Activated CD4-positive, alpha-beta T cell treated with anti-CD3 and anti-CD28 coated beads for 36 hours (primary cell): ENCODE results near the gene OR4F17. TPM values are rescaled to one million over a fixed set of nuclear protein-coding genes. Genes with fewer than 3 reads are reported as not detected.
"Not testable (repeated sequence)": the region's sequence is repeated elsewhere in the genome, so short reads cannot be mapped to it uniquely, and the experiment has no call there.

Experiments
- ATAC-seq: fragments of 200-7000 bp; cut with Tn5 transposase; one replicate; pipeline ENCODE4 v1.10.0; 2021; ENCODE audit warnings: mild to moderate bottlenecking, moderate library complexity
- CTCF ChIA-PET: fragments of 350-600 bp; sonication (Branson Sonifier 250); formaldehyde crosslinking; loops from one replicate; lab custom pipeline; 2021; ENCODE audit warnings: antibody characterized with exemption; lab: Charles Lee
- POLR2A ChIA-PET: fragments of 350-600 bp; sonication (Branson Sonifier 250); formaldehyde crosslinking; loops from one replicate; lab custom pipeline; 2021; ENCODE audit warnings: antibody characterized with exemption, inconsistent platforms; lab: Charles Lee
- DNase-seq: peaks from one replicate; pipeline ENCODE4 v3.0.0-alpha.2; 2020
- H3K27ac Mint-ChIP-seq: one replicate; pipeline ENCODE4 v1.8.0; 2021; ENCODE audit warnings: mixed read lengths
- H3K27me3 Mint-ChIP-seq: one replicate; pipeline ENCODE4 v1.8.0; 2021; ENCODE audit warnings: mixed read lengths
- H3K36me3 Mint-ChIP-seq: one replicate; pipeline ENCODE4 v1.8.0; 2021; ENCODE audit warnings: low read depth, mixed read lengths
- H3K4me1 Mint-ChIP-seq: one replicate; pipeline ENCODE4 v1.8.0; 2021; ENCODE audit warnings: mixed read lengths
- H3K4me3 Mint-ChIP-seq: one replicate; pipeline ENCODE4 v1.8.0; 2021; ENCODE audit warnings: mild to moderate bottlenecking, moderate library complexity, mixed read lengths
- H3K9me3 Mint-ChIP-seq: one replicate; pipeline ENCODE4 v1.8.0; 2021; ENCODE audit warnings: low read depth, mixed read lengths
- intact Hi-C, 2 experiments: fragments of 100-400 bp; cut with DNase I in 1 of 2; cut with micrococcal nuclease in 1 of 2; formaldehyde crosslinking; loops; one replicate each; pipeline versions ENCODE4 v1.14.2 to v1.15.1; 2022 to 2024; cut with DNase I, micrococcal nuclease
- total RNA-seq, 2 experiments: library from RNA; stranded (reverse); gene quantifications; one replicate each; pipeline ENCODE4 v1.2.3, GENCODE V29; 2021

Gene OR4F17, protein sequence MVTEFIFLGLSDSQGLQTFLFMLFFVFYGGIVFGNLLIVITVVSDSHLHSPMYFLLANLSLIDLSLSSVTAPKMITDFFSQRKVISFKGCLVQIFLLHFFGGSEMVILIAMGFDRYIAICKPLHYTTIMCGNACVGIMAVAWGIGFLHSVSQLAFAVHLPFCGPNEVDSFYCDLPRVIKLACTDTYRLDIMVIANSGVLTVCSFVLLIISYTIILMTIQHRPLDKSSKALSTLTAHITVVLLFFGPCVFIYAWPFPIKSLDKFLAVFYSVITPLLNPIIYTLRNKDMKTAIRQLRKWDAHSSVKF
- total RNA-seq: not detected

DNA sequence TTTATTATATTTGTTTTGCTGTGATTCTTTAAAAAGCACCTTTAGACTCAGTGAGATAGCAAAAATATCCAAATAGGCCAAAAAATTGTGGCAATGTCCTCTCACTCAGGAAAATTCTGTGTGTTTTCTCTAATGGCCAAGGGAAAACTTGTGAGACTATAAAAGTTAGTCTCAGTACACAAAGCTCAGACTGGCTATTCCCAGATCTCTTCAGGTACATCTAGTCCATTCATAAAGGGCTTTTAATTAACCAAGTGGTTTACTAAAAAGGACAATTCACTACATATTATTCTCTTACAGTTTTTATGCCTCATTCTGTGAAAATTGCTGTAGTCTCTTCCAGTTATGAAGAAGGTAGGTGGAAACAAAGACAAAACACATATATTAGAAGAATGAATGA, at the start of gene OR4F17:
OR4F17 (plus strand) TSS at position 301 of the 400 bp plus-strand sequence. CDS start 3,575 bp downstream, outside the sequence.
- H3K4me3 Mint-ChIP-seq, CTCF ChIA-PET, DNase-seq, H3K4me1 Mint-ChIP-seq, ATAC-seq, H3K9me3 Mint-ChIP-seq, intact Hi-C loops, POLR2A ChIA-PET, H3K27me3 Mint-ChIP-seq, H3K36me3 Mint-ChIP-seq, H3K27ac Mint-ChIP-seq: not testable (repeated sequence)

DNA sequence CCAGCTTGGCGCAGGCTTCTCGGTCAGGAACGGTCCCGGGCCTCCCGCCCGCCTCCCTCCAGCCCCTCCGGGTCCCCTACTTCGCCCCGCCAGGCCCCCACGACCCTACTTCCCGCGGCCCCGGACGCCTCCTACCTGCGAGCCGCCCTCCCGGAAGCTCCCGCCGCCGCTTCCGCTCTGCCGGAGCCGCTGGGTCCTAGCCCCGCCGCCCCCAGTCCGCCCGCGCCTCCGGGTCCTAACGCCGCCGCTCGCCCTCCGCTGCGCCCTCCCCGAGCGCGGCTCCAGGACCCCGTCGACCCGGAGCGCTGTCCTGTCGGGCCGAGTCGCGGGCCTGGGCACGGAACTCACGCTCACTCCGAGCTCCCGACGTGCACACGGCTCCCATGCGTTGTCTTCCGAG, 36.1 kb upstream of the OR4F17 start:
- H3K4me1 Mint-ChIP-seq, ATAC-seq, CTCF ChIA-PET, H3K27ac Mint-ChIP-seq, H3K4me3 Mint-ChIP-seq, H3K9me3 Mint-ChIP-seq, intact Hi-C loops, H3K36me3 Mint-ChIP-seq, H3K27me3 Mint-ChIP-seq, POLR2A ChIA-PET: not testable (repeated sequence)
- peak; percentile 64 for DNase-seq

DNA sequence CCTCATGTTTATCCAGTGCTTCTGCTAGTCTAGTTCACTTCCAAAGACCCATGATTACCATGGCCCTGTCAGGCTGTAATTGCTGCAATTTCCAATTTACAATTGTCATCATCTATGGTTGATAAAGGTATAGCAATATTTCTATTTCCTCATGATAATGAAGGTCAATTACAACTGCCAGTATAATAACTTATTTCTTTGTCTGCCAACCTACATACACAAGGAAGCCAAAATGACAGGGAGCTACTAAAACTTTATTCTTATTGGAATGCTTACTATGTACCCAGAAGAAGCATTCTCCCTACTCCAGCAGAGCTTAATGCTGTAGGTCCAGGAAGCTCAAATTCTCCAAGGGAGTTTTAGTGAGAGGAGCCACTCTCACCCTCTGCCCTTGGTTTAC, 24.0 kb upstream of the OR4F17 start:
- intact Hi-C loops, DNase-seq, H3K4me1 Mint-ChIP-seq, H3K9me3 Mint-ChIP-seq, H3K36me3 Mint-ChIP-seq, POLR2A ChIA-PET, ATAC-seq, H3K4me3 Mint-ChIP-seq, CTCF ChIA-PET, H3K27me3 Mint-ChIP-seq, H3K27ac Mint-ChIP-seq: not testable (repeated sequence)

DNA sequence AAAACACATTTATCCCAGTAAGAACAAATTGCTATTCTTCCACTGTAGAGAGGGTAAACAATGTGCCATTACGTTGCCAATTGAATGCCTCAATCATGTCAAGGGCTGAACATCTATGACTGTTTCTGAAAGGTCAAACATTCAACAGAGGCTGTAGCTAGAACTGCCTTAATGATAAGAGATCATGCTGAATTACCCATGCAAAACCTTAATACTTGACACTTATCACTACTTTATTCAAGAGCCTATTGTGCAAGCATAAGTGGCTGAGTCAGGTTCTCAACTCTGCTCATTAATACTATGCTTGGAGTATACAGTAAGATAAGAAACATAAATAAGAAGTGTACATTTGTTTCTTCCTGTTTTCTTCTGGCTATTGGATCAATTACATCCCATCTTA, 23.3 kb upstream of the OR4F17 start:
- H3K4me1 Mint-ChIP-seq, CTCF ChIA-PET, DNase-seq, H3K27me3 Mint-ChIP-seq, ATAC-seq, H3K27ac Mint-ChIP-seq, H3K4me3 Mint-ChIP-seq, H3K36me3 Mint-ChIP-seq, POLR2A ChIA-PET, intact Hi-C loops, H3K9me3 Mint-ChIP-seq: not testable (repeated sequence)

DNA sequence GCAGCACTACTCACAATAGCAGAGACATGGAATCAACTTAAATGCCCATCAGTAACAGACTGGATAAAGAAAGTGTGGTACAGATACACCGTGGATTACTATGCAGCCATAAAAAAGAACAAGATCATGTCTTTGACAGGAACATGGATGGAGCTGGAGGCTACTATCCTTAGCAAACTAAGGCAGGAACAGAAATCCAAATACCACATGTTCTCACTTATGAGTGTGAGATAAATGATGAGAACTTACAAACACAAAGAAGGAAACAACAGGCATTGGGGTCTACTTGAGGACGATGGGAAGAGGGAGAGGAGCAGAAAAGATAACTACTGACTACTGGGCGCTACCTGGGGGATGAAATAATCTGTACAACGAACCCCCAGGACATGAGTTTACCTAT, 16.2 kb upstream of the OR4F17 start:
- ATAC-seq, H3K27me3 Mint-ChIP-seq, POLR2A ChIA-PET, DNase-seq, H3K4me1 Mint-ChIP-seq, CTCF ChIA-PET, H3K27ac Mint-ChIP-seq, H3K36me3 Mint-ChIP-seq, H3K4me3 Mint-ChIP-seq, intact Hi-C loops, H3K9me3 Mint-ChIP-seq: not testable (repeated sequence)

DNA sequence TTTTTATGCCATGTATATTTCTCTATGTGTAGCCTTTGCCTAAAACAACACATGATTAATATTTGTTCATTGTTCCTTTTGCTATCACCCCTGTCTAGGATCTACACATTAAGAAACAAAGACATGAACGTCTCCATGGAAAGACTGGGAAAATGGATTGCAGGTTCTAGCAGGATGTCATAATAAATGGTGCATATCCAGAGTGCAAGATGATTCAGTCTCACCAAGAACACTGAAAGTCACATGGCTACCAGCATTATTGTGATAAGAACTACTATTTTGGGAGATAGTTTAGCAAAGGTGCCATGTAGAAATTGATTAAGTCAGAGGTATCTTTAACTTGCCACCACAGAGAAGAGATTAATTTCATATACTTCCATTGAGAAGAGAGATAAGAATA, 12.1 kb upstream of the OR4F17 start:
- CTCF ChIA-PET, ATAC-seq, DNase-seq, intact Hi-C loops, H3K36me3 Mint-ChIP-seq, H3K4me3 Mint-ChIP-seq, H3K27me3 Mint-ChIP-seq, POLR2A ChIA-PET, H3K9me3 Mint-ChIP-seq, H3K27ac Mint-ChIP-seq, H3K4me1 Mint-ChIP-seq: not testable (repeated sequence)

DNA sequence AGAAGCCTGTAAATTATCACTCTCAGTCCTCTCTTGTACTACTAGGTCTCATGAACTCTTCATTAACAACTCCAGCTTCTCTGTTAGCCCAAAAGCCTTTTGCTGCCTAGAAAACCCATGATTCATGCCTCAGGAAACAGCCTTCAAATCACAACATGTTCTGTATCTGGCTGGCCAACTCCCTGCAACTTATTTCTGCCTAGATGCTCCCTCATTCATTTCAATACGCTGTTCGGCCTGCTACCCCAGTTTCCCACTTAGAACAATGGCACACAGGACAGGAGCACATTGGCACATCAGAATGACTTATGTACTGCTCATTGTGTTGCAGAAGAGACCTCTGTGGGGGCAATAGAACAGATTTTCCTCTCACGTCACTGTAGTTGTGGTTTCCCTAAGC, 9.3 kb upstream of the OR4F17 start:
- H3K36me3 Mint-ChIP-seq, ATAC-seq, H3K4me1 Mint-ChIP-seq, DNase-seq, POLR2A ChIA-PET, H3K27me3 Mint-ChIP-seq, H3K27ac Mint-ChIP-seq, CTCF ChIA-PET, H3K9me3 Mint-ChIP-seq, H3K4me3 Mint-ChIP-seq, intact Hi-C loops: not testable (repeated sequence)

DNA sequence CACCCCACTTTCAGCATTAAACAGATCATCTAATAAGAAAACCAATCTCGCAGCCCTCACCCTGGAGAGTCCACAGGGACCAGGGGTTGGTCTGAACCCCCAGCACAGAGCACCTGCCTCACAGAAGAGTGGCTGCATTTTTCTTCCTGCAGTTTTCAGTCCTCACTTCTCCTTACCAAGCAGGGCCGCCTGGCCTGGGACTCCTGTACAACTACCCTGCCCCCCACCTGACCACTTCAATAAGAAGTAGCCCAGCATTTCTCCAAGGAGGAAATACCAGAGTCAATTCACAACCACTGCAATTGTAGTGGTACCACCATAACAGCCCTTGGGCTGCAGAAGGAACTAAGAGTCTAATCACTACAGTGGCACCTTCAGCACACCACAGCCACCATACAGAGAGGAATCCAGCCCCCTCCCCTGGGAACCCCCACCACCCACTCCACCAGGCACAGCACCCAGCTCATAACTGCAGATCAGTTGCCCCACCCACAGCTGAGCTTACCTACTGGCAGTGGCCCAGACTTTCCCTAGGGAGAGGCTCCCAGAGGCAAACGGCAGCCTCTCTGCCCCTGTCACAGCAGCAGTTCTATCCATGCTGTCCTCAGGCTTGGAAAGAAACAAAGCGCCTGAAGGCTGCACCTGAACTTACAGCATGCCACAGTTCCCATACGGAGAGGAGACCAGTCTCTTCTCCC, 13.7 kb downstream of the OR4F17 start:
- H3K4me1 Mint-ChIP-seq, POLR2A ChIA-PET, H3K27ac Mint-ChIP-seq, H3K27me3 Mint-ChIP-seq, H3K9me3 Mint-ChIP-seq, intact Hi-C loops, H3K4me3 Mint-ChIP-seq, CTCF ChIA-PET, DNase-seq, H3K36me3 Mint-ChIP-seq, ATAC-seq: not testable (repeated sequence)

Other genes with a start within 250 kb of the OR4F17 start
- under 1 TPM; 0.37 to 0.42 TPM for gene PLPP2, start 184.3 kb downstream of the OR4F17 start, total RNA-seq
- 10 to 100 TPM; 21.2 to 24.6 TPM for gene MIER2, start 237.7 kb downstream of the OR4F17 start, total RNA-seq